Memory B cell (primary cell): Measurements from ENCODE around the gene ARHGAP23.

Experiments
- ATAC-seq: fragments of 150-1000 bp; cut with Tn5 transposase; 2 replicates; pipeline ENCODE4 v1.10.0; 2021; ENCODE audit warnings: low read depth, mild to moderate bottlenecking, moderate library complexity
- DNase-seq, 2 donors: peaks; one replicate each; pipeline ENCODE4 v3.0.0; 2022; ENCODE audit warnings: low spot score in 2 of 2
- H3K27ac Mint-ChIP-seq: one replicate; pipeline ENCODE4 v1.8.0; 2022; ENCODE audit warnings: mild to moderate bottlenecking, moderate library complexity, mixed read lengths
- H3K27me3 Mint-ChIP-seq: one replicate; pipeline ENCODE4 v1.8.0; 2022; ENCODE audit warnings: mixed read lengths
- H3K36me3 Mint-ChIP-seq: one replicate; pipeline ENCODE4 v1.8.0; 2022; ENCODE audit warnings: mild to moderate bottlenecking, mixed read lengths
- H3K4me1 Mint-ChIP-seq: one replicate; pipeline ENCODE4 v1.8.0; 2022; ENCODE audit warnings: mixed read lengths
- H3K4me3 Mint-ChIP-seq: one replicate; pipeline ENCODE4 v1.8.0; 2022; ENCODE audit warnings: mild to moderate bottlenecking, moderate library complexity, mixed read lengths
- H3K9me3 Mint-ChIP-seq: one replicate; pipeline ENCODE4 v1.8.0; 2022; ENCODE audit warnings: mixed read lengths

ARHGAP23 gene

GRCh38 chr17:38428112-38428642 lies at the start of gene ARHGAP23:
Gene ARHGAP23, plus strand, starts transcription at chr17:38428464. Its CDS starts 22 bp downstream, at chr17:38428486.
- peak in 1 of 2 donors; percentile 23 for DNase-seq
- H3K9me3 Mint-ChIP-seq = no peaks in the 10 kb centered on the region
- H3K36me3 Mint-ChIP-seq = no peaks in the 10 kb centered on the region
- H3K27ac Mint-ChIP-seq = no peak within 1 kb of the TSS
- peaks cover 17% of the 10 kb centered on the region for H3K4me1 Mint-ChIP-seq
- ATAC-seq = peak; percentile 42
- H3K4me3 Mint-ChIP-seq = peak within 1 kb of the TSS; percentile 48
- peaks cover 38% of the 10 kb centered on the region for H3K27me3 Mint-ChIP-seq

- Mint-ChIP-seq H3K9me3 (no peaks in the 10 kb centered on the region), H3K27me3 (no peaks in the 10 kb centered on the region), H3K36me3 (peaks cover 21% of the 10 kb centered on the region), H3K4me3 (no peak overlapping the region), H3K27ac (no peak overlapping the region), H3K4me1 (peaks cover 11% of the 10 kb centered on the region)
- no peak for DNase-seq
- ATAC-seq = no peak
Measured at GRCh38 chr17:38379448-38379847, 48.8 kb upstream of the ARHGAP23 start.

- no peaks in the 10 kb centered on the region for H3K4me1 Mint-ChIP-seq
- no peaks in the 10 kb centered on the region for H3K9me3 Mint-ChIP-seq
- H3K27me3 Mint-ChIP-seq = no peaks in the 10 kb centered on the region
- no peak overlapping the region for H3K4me3 Mint-ChIP-seq
- peaks cover 37% of the 10 kb centered on the region for H3K36me3 Mint-ChIP-seq
- ATAC-seq (no peak), DNase-seq (no peak)
- H3K27ac Mint-ChIP-seq = no peak overlapping the region
Measured at GRCh38 chr17:38395090-38395489, 33.2 kb upstream of the ARHGAP23 start.

GRCh38 chr17:38397227-38397626 lies 31.0 kb upstream of the ARHGAP23 start:
- Mint-ChIP-seq H3K36me3 (peaks cover 42% of the 10 kb centered on the region), H3K27ac (no peak overlapping the region)
- ATAC-seq = no peak

GRCh38 chr17:38400286-38400685 lies 28.0 kb upstream of the ARHGAP23 start:
- no peaks in the 10 kb centered on the region for H3K9me3 Mint-ChIP-seq
- DNase-seq (no peak), ATAC-seq (no peak)
- H3K27ac Mint-ChIP-seq = no peak overlapping the region
- no peaks in the 10 kb centered on the region for H3K4me1 Mint-ChIP-seq
- no peaks in the 10 kb centered on the region for H3K27me3 Mint-ChIP-seq
- no peak overlapping the region for H3K4me3 Mint-ChIP-seq
- peaks cover 37% of the 10 kb centered on the region for H3K36me3 Mint-ChIP-seq

More at GRCh38 chr17:38397227-38397626, 31.0 kb upstream of the ARHGAP23 start:
- DNase-seq = no peak
- H3K4me3 Mint-ChIP-seq = no peak overlapping the region
- H3K27me3 Mint-ChIP-seq = no peaks in the 10 kb centered on the region
- no peaks in the 10 kb centered on the region for H3K4me1 Mint-ChIP-seq
- no peaks in the 10 kb centered on the region for H3K9me3 Mint-ChIP-seq

GRCh38 chr17:38401459-38401858 lies 26.8 kb upstream of the ARHGAP23 start:
- H3K36me3 Mint-ChIP-seq = peaks cover 26% of the 10 kb centered on the region
- H3K27me3 Mint-ChIP-seq = no peaks in the 10 kb centered on the region
- no peaks in the 10 kb centered on the region for H3K9me3 Mint-ChIP-seq
- no peak overlapping the region for H3K4me3 Mint-ChIP-seq
- no peak for ATAC-seq
- H3K4me1 Mint-ChIP-seq = no peaks in the 10 kb centered on the region
- DNase-seq = no peak
- no peak overlapping the region for H3K27ac Mint-ChIP-seq

- H3K27me3 Mint-ChIP-seq = no peaks in the 10 kb centered on the region
- no peaks in the 10 kb centered on the region for H3K4me1 Mint-ChIP-seq
- H3K36me3 Mint-ChIP-seq = peaks cover 16% of the 10 kb centered on the region
- no peak overlapping the region for H3K27ac Mint-ChIP-seq
- H3K4me3 Mint-ChIP-seq = no peak overlapping the region
- ATAC-seq = no peak
- DNase-seq = no peak
- H3K9me3 Mint-ChIP-seq = no peaks in the 10 kb centered on the region
Measured at GRCh38 chr17:38402897-38403296, 25.4 kb upstream of the ARHGAP23 start.

- no peak for ATAC-seq
- H3K4me3 Mint-ChIP-seq = no peak overlapping the region
- H3K27me3 Mint-ChIP-seq = no peaks in the 10 kb centered on the region
- H3K27ac Mint-ChIP-seq = no peak overlapping the region
- H3K36me3 Mint-ChIP-seq = peaks cover 15% of the 10 kb centered on the region
- no peaks in the 10 kb centered on the region for H3K9me3 Mint-ChIP-seq
- no peaks in the 10 kb centered on the region for H3K4me1 Mint-ChIP-seq
- no peak for DNase-seq
Measured at GRCh38 chr17:38403491-38403890, 24.8 kb upstream of the ARHGAP23 start.

GRCh38 chr17:38404174-38404943 lies 23.9 kb upstream of the ARHGAP23 start:
- Mint-ChIP-seq H3K9me3 (no peaks in the 10 kb centered on the region), H3K4me3 (no peak overlapping the region)
- no peak for ATAC-seq

GRCh38 chr17:38405654-38406053 lies 22.6 kb upstream of the ARHGAP23 start:
- ATAC-seq = no peak
- Mint-ChIP-seq H3K9me3 (no peaks in the 10 kb centered on the region), H3K27ac (no peak overlapping the region), H3K36me3 (peaks cover 2% of the 10 kb centered on the region), H3K27me3 (peaks cover 5% of the 10 kb centered on the region), H3K4me3 (no peak overlapping the region), H3K4me1 (no peaks in the 10 kb centered on the region)
- DNase-seq = no peak

More at GRCh38 chr17:38404174-38404943, 23.9 kb upstream of the ARHGAP23 start:
- Mint-ChIP-seq H3K27ac (no peak overlapping the region), H3K4me1 (no peaks in the 10 kb centered on the region), H3K36me3 (peaks cover 11% of the 10 kb centered on the region), H3K27me3 (no peaks in the 10 kb centered on the region)
- DNase-seq = no peak

- ATAC-seq (no peak), DNase-seq (no peak)
- Mint-ChIP-seq H3K9me3 (no peaks in the 10 kb centered on the region), H3K27ac (no peak overlapping the region), H3K36me3 (no peaks in the 10 kb centered on the region), H3K27me3 (peaks cover 8% of the 10 kb centered on the region), H3K4me1 (no peaks in the 10 kb centered on the region), H3K4me3 (no peak overlapping the region)
Measured at GRCh38 chr17:38410201-38410600, 18.1 kb upstream of the ARHGAP23 start.

GRCh38 chr17:38415250-38416194 lies 12.7 kb upstream of the ARHGAP23 start:
- ATAC-seq (no peak), DNase-seq (no peak)
- Mint-ChIP-seq H3K27ac (no peak overlapping the region), H3K36me3 (no peaks in the 10 kb centered on the region), H3K9me3 (no peaks in the 10 kb centered on the region), H3K4me3 (no peak overlapping the region), H3K4me1 (peaks cover 7% of the 10 kb centered on the region), H3K27me3 (peaks cover 22% of the 10 kb centered on the region)

- no peak overlapping the region for H3K27ac Mint-ChIP-seq
- DNase-seq = no peak
- no peak overlapping the region for H3K4me3 Mint-ChIP-seq
- no peaks in the 10 kb centered on the region for H3K9me3 Mint-ChIP-seq
- H3K4me1 Mint-ChIP-seq = peaks cover 7% of the 10 kb centered on the region
- no peak for ATAC-seq
- no peaks in the 10 kb centered on the region for H3K36me3 Mint-ChIP-seq
- peaks cover 22% of the 10 kb centered on the region for H3K27me3 Mint-ChIP-seq
Measured at GRCh38 chr17:38416840-38417209, 11.4 kb upstream of the ARHGAP23 start.
